CD4-positive, alpha-beta T cell treated with Interleukin-6 for 4 hours (primary cell): ENCODE data around the gene LDLRAD1.
"Not testable (repeated sequence)": the region's sequence is repeated elsewhere in the genome, so short reads cannot be mapped to it uniquely, and the experiment has no call there.

Experiments
- DNase-seq: peaks from one replicate; pipeline ENCODE4 v3.0.0-alpha.2; 2020; ENCODE audit warnings: mixed read lengths

Gene LDLRAD1

DNA sequence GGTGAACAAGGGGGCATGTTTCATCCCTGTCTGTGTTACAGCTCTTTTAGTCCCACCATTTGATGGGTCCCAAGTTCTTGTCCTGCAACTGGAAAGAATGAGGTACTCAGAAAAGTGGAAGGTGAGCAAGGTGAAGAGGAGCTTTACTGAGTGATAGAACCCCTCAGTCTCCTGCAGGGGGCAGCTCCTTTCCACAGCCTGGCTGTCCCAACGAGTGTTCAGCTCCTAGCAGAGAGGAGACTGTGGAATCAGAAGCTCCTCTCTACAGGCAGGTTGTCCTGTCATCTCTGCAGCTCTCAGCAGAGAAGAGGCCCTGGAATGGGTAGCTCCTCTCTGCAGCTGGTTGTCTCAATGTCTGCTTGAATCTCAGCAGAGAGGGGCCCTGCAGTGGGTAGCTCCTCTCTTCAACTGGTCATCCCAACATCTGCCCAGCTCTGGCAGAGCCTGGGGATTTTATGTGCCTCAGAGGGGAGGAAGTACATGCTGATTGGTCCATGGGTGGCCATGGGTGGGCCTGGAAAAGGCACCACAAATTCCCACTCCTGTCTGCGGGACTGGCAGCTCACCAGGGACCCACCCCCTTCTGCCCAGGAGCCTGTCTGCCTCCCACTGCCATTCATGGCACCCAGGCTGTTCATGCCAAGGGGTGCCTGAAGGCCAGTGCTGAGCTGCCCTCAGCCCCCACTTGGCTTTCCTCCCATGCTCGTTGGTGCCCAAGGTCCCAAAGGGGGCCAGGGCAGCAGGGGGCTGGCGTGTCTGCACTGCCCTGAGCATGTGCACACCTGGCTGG is 25.7 kb downstream of the LDLRAD1 start:
- DNase-seq = no peak

DNA sequence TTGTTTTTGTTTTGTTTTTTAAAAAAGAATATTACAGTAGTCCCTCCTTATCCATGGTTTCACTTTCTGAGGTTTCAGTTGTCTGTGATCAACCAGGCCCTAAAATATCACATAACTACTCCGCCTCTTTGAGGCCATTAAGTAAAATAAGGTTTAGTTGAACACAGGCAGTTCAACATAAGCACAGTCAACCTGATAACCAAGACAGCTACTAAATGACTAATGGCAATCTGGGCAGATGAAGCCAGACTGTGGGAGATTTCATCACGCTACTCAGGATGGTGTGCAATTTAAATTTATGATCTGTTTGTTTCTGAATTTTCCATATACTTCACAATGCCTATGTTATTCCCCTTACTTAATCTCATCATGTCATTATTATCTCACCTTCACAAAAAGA is 30.1 kb downstream of the LDLRAD1 start:
- DNase-seq = no peak

DNA sequence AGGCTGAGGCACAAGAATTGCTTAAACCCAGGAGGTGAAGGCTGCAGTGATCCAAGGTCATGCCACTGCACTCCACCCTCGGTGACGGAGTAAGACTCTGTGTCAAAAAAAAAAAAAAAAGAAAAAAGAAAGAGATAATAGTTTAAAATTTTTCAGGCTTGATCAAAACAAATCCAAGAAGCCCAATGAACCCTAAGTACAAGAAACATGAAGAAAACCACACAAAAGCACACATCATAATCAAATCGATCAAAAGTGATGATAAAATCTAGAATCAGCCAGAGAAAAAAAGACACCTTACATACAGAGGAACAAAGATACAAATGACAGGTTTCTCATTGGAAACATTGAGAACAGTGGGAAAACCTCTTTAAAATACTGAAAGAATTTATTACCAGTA is 31.5 kb downstream of the LDLRAD1 start:
- no peak for DNase-seq

DNA sequence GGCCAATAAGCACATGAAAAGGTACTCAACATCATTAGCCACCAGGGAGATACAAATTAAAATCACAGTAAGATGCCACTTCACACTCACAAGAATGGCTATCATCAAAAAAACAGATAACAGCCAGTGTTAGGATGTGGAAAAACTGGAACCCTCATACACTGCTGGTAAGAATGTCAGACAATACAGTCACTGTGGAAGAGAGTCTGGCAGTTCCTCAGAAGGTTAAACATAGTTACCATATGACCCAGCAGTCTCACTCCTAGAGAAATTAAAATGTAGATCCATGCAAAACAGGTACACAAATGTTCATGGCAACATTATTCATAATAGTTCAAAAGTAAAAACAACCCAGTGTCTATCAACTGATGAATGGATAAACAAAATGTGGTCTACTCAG is 33.3 kb downstream of the LDLRAD1 start:
- no peak for DNase-seq

DNA sequence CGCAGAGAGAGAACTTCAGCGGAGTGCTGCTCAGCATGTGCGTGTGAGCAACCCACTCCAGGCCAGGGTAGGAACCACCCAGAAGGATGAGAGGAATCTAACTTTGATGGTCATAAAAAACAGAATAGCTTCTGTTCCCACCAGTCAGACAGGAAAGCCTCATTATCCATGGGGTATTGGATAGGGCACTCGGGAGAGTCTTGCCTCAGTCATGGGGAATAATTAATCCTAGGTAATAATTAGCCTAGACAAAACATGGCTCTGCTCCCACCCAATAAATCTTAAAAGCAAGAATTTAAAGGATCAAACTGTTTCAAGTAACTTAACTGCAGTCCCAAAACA is 35.3 kb downstream of the LDLRAD1 start:
- no peak for DNase-seq

DNA sequence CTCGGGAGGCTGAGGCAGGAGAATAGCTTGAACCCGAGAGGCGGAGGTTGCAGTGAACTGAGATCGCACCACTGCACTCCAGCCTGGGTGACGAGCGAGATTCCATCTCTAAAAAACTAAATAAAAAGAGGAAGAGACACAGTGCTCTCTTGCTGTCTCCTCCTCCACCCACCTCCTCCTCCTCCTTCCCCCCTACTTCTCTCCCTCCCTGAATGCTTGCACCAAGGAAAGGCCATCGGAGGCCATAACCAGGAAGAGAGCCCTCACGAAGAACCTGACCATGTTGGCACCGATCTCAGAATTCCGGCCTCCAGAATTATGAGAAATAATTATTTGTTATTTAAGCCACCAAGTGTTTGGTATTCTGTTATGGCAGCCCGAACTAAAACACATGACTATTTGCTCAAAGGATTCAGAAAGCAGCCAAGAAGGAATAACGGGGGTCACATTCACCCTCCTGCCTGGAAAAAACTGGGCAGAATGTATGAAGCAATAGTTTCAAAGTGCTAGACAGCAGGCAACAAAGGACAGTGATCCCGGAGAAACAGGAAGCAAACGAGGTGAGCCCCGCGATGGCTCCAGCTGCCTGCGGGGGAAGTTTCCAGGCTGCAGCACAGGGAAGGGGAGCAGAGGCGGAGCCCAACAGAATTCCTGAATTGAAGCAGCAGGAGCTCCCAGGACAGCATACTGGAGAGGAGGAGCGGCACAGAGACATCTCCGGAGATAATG is 35.8 kb downstream of the LDLRAD1 start:
- no peak for DNase-seq

DNA sequence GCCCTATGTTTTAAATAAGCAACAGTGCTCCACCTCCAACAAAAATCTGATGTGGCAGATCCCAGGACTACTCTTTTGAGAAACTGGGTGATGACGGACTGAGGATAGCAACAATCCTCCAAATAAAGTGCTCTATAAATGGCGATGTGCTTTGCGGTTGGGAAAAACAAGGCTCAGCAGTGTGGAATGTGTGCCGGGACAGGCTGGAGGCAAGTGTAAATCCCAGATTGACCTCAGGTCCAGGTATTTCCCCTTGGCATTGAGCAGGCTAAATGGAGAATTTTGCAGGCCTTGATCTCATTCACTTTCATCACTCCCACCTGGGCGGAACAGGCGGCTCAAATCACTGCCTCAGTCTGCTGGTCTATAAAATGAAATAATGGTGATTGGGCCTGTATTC is 36.8 kb downstream of the LDLRAD1 start:
- DNase-seq = no peak

DNA sequence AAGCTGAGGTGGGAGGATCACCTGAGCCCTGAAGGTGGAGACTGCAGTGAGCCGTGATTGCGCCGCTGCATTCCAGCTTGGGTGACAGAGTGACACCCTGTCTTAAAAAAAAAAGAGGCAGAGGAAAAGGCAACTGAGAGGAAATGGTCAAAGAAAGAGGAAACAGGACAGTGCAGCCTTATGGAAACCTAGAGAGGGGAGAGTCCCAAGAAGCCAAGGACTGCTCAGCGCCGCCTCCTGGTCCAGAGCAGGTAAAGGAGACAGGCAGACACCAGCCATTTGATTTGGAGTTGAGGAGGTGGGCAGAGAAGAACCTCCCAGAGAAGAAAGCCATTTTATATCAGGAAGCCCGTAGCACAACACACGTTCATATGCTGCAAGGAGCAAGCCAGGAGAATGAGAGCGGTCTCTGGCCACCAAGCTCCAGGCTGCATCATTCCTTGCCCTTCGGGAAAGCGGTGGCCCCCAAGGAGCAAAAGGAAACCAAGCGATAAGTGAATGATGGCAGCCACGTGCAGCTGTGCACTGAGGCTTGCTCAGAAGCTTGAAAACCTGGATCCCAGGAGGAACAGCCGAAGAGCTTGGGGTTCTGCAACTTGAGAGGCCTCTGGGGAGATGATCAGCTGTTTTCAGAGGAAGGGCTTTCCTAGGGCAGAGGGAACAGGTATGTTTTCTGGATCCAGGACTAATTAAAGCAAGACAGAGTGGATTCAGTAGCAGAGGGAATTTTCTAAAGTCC is 38.1 kb downstream of the LDLRAD1 start:
- DNase-seq = no peak

DNA sequence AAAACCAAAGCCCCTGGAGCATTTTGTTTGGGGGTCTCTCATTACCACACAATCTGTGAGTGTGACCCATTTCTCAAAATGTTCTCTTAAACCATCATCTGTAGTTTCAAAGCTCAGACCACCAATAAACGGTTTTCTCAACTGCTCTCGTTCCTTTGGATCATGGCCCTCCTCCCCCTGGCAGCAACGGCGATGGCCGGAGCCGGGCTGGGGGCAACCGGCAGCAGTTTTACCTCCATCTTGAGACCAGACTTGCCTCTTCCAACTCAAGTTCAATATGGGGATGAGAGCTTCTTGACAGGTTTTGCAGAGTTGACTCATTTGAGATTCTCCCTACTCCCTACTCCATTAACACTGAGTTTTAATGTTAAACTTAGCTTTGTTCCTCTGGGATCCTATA is 42.1 kb downstream of the LDLRAD1 start:
- no peak for DNase-seq

DNA sequence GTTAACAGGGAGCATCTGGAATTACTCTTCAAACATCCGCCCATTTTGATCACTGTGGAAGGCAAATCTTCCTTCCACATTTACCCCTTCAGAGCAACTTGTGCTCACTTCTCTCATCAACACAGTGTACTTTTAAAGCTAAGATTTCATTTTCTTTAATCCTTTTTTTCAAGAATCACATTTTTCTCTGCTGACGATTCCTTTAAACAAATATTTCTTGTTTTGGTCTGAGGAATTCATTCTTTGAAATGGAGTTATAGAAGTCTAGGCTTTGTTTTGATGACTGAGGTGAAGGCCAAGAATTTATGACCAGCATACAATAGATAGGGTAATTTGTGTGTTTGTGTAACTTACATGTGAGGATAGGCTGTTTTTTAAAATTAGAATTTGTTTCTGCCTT is 46.3 kb downstream of the LDLRAD1 start:
- DNase-seq = no peak

DNA sequence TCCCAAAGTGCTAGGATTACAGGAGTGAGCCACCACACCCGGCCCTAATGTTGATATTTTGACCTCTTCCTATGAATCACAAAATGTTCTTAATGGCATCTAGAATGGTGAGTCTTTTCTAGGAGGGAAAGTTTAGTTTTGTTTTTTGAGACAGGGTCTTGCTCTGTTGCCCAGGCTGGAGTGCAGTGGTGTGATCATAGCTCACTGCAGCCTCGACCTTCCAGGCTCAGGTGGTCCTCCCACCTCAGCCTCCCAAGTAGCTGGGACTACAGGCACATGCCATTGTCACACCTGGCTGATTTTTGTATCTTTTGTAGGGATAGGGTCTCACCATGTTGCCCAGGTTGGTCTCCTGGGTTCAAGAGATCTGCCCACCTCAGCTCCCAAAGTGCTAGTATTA is 48.7 kb downstream of the LDLRAD1 start:
- DNase-seq = not testable (repeated sequence)

DNA sequence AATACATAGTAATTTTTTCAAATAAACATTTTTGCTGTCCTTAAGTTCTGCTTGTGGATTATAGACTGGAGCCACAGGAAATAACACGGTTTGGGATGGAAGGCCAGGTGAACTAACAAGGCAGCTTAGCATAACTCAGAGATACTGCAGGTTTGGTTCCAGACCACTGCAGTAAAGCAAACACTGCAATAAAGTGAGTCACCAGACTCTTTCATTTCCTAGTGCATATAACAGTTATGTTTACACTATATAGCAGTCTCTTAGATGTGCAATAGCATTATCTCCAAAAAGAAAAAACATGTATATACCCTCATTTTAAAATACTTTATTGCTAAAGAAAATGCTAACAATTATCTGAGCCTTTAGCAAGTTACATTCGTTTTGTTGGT is 49.9 kb downstream of the LDLRAD1 start:
- no peak for DNase-seq

DNA sequence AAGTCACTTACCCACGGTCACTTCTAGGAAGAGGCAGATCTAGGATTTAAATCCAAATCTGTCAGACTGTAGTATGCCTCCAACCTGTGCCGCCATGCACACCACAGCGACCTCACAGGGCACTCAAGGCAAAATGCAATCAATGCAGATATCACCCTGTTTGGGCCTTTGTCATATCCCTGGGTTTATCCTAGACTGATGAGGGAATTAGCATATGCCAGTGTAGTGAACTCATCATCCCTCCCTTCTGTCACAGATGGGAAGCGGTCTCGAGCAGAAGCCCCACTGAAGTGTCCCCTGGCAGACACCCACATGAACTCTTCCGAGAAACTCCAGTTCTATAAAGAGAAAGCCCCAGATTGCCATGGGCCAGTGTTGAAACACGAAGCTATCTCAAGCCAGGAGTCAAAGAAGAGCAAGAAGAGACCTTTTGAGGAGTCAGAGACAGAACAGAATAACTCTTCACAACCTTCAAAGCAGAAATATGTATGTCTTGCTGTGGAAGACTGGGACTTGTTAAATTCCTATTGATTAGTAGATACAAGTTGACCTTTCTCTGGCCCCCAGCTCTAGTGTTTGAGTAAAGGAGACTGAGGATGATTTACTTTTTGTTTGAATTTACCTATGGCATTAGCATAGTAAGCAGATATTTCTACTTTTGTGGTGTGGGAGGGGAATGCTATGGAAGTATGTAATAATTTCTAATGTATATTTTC is 50.4 kb downstream of the LDLRAD1 start:
- DNase-seq = no peak

DNA sequence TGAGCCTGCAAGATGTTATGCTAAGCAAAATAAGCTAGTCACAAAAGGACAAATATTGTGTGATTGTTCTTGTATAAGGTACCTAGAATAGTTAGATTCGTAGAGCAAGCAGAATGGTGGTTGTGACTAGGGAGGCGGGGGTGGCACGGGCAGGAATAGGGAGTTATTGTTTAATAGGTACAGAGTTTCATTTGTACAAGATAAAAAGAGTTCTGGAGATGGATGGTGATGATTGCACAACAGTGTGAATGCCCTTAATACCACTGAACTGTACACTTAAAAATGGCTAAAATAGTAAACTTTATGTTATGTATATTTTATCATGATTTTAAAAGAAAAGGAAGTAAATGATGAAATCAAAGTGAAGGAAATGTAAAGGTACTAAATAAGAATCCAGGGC is 51.2 kb downstream of the LDLRAD1 start:
- DNase-seq = no peak

DNA sequence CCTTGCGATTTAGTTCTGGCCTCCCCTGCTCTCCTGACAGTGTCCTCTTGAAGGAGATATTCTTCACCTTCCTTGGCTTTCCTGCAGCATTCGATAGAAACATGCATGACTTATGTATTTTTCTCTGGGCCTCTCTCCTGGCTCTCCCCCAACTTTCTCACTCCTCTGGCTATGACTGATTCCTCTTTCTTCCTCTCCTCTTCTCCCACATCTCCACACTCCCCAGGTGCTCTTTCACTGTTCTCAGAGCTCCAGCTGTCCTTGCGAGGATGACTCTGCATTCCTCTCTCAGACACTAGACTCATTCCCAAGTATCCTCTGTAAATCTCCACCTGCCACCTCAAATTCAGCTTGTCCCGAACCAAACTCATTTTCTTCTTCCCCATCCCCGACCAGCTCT is 53.9 kb downstream of the LDLRAD1 start:
- DNase-seq = no peak

DNA sequence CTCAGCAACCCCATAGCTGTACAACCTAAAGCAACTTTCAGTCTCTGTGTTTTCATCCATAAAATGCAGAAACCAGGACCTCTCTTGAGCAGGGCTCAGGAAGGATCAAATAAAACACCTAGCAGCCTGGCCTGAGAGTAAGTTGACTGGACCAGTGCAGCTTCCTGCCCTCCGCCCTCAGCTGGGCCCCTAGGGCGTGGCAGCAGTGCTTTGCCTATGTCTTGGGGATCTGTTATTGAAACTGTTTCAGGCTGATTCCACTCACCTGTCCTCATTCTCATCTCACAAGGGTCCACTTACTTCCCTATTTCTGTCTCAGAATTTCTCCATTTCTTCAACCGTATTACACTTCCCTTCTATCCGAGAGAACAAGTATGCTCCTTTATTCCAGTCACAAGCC is 54.5 kb downstream of the LDLRAD1 start:
- DNase-seq = no peak

DNA sequence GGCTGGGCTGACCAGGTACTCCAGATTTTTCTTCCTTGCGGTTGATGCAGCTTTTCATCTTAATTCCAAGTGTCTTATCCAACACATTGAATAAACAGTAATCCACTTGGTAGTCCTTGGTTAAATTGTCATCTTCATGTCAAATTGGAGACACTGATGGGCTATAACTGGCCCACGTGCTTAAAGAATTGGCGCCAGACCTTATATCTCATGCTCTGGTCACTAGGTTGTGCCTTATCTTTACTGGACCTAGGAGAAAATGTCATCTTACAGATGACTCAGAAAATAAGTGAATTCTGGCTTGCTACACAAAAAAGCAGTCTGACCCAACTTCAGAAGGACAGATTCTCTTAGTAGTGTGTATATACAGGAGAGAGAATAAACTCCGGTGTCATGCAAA is 55.6 kb downstream of the LDLRAD1 start:
- no peak for DNase-seq

DNA sequence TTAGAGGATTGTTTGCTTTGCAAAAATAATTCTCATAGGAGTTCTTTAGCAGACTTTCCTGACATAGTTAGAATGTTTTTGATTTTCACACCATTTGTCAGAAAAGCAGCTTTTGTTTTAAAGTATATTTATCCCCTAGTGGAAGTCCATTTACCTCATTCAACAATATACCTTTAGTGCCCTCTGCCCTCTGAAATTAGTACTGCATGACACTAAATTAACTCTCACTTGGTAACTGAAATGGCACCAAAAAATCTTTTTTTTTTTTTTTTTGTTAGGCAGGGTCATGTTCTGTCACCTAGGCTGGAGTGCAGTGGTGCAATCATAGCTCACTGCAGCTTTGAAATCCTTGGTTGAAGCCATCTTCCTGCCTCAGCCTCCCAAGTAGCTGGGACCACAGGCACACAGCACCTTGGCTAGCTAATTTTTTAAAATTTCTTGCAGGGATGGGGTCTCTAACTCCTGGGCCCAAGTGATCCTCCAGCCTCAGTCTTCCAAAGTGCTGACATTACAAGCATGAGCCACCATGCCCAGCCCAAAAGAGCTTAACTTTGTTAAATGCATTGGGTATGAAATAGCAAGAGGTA is 58.2 kb downstream of the LDLRAD1 start:
- DNase-seq = peak; percentile 13
